HEK293 (cell line): ENCODE data around the gene TMEM214.
A peak's percentile ranks its signal among the peaks of the same experiment; 100 is the strongest.

Experiments
- CTCF ChIA-PET: fragments of 350-600 bp; formaldehyde crosslinking; extraction: SDS; loops from one replicate; lab custom pipeline; 2021; ENCODE audit warnings: antibody characterized with exemption; lab: Yijun Ruan, JAX
- POLR2A ChIA-PET: fragments of 300-600 bp; formaldehyde crosslinking; extraction: SDS; loops from one replicate; lab custom pipeline; 2020; ENCODE audit warnings: antibody characterized with exemption, inconsistent platforms; lab: Yijun Ruan, JAX
- H3K27ac ChIP-seq: fragments of 200-500 bp; sonication (Bioruptor generic); 2 replicates; pipeline ENCODE4 v1.5.1; 2014; ENCODE audit warnings: low read depth, low read length, control low read depth, inconsistent platforms; ENCODE audit errors: extremely low read depth
- H3K36me3 ChIP-seq, 2 experiments: fragments of 200-500 bp in 1 of 2; sonication (Bioruptor generic) in 1 of 2; 1 replicate in 1 of 2; 2 replicates in 1 of 2; pipeline ENCODE4 v1.5.1; 2014 to 2017; ENCODE audit warnings: inconsistent platforms in 2 of 2, low read length in 2 of 2; ENCODE audit not compliant: control insufficient read depth in 2 of 2, insufficient read depth in 1 of 2
- H3K4me1 ChIP-seq: fragments of 200-500 bp; sonication (Bioruptor generic); 2 replicates; pipeline ENCODE4 v1.5.1; 2014; ENCODE audit warnings: mild to moderate bottlenecking, low read length, inconsistent platforms; ENCODE audit not compliant: control insufficient read depth, insufficient read depth
- H3K4me3 ChIP-seq: 2 replicates; pipeline ENCODE4 v1.5.1; 2011; ENCODE audit warnings: low read depth, mild to moderate bottlenecking, control low read depth, low read length, moderate library complexity
- H3K9me3 ChIP-seq: fragments of 200-500 bp; sonication (Bioruptor generic); 2 replicates; pipeline ENCODE4 v1.5.1; 2014; ENCODE audit warnings: low read depth, low read length, inconsistent platforms; ENCODE audit not compliant: control insufficient read depth, insufficient read depth
- ATF2 ChIP-seq: fragments of 450-650 bp; formaldehyde crosslinking; IDR thresholded peaks from 2 replicates; pipeline ENCODE4 v1.5.1; 2016; ENCODE audit warnings: missing biosample characterization, missing genetic modification characterization, low read depth
- GLI2 ChIP-seq: fragments of 450-650 bp; formaldehyde crosslinking; IDR thresholded peaks from 2 replicates; pipeline ENCODE4; 2017; ENCODE audit warnings: missing biosample characterization, missing genetic modification characterization, low read depth, borderline replicate concordance
- KLF10 ChIP-seq: fragments of 450-650 bp; IDR thresholded peaks from 2 replicates; pipeline ENCODE4 v1.5.1; 2018; ENCODE audit warnings: missing biosample characterization, mild to moderate bottlenecking, missing genetic modification characterization
- KLF16 ChIP-seq: fragments of 450-650 bp; formaldehyde crosslinking; IDR thresholded peaks from 2 replicates; pipeline ENCODE4 v1.5.1; 2017; ENCODE audit warnings: missing biosample characterization, missing genetic modification characterization
- MEIS1 ChIP-seq: sonication (generic); formaldehyde crosslinking; IDR thresholded peaks from 2 replicates; pipeline ENCODE4 v1.8.1; 2022; ENCODE audit warnings: missing genetic modification reagents, mild to moderate bottlenecking, borderline replicate concordance
- PRDM1 ChIP-seq: fragments of 450-650 bp; formaldehyde crosslinking; IDR thresholded peaks from 2 replicates; pipeline ENCODE4; 2016; ENCODE audit warnings: missing biosample characterization, missing genetic modification characterization
- PRDM4 ChIP-seq: fragments of 450-650 bp; formaldehyde crosslinking; IDR thresholded peaks from 2 replicates; pipeline ENCODE4 v1.5.1; 2017; ENCODE audit warnings: missing biosample characterization, missing genetic modification characterization
- YY1 ChIP-seq: fragments of 450-650 bp; formaldehyde crosslinking; IDR thresholded peaks from 2 replicates; pipeline ENCODE4 v1.5.1; 2018; ENCODE audit warnings: missing biosample characterization, missing genetic modification characterization
- ZBTB11 ChIP-seq: fragments of 450-650 bp; formaldehyde crosslinking; conservative IDR thresholded peaks from 2 replicates; pipeline ENCODE4 v1.5.1; 2016; ENCODE audit warnings: low read depth, missing biosample characterization, missing genetic modification characterization
- ZNF169 ChIP-seq: fragments of 450-650 bp; formaldehyde crosslinking; IDR thresholded peaks from 2 replicates; pipeline ENCODE4 v1.5.1; 2016; ENCODE audit warnings: missing biosample characterization, missing genetic modification characterization
- ZNF274 ChIP-seq, 2 experiments: fragments of 200-500 bp in 1 of 2; fragments of 450-650 bp in 1 of 2; sonication (Bioruptor generic) in 1 of 2; formaldehyde crosslinking in 1 of 2; IDR thresholded peaks; 2 replicates each; pipeline versions ENCODE4 v1.5.1 to v1.6.1; 2014 to 2016; ENCODE audit warnings: borderline replicate concordance in 1 of 2, inconsistent platforms in 1 of 2, low read length in 1 of 2, missing biosample characterization in 1 of 2, missing genetic modification characterization in 1 of 2
- ZNF404 ChIP-seq: fragments of 450-650 bp; formaldehyde crosslinking; IDR thresholded peaks from 2 replicates; pipeline ENCODE4 v1.5.1; 2017; ENCODE audit warnings: missing biosample characterization, missing genetic modification characterization
- ZNF530 ChIP-seq: fragments of 450-650 bp; formaldehyde crosslinking; IDR thresholded peaks from 2 replicates; pipeline ENCODE4 v1.5.1; 2016; ENCODE audit warnings: low read depth, missing biosample characterization, missing genetic modification characterization
- ZNF560 ChIP-seq: fragments of 450-650 bp; formaldehyde crosslinking; IDR thresholded peaks from 2 replicates; pipeline ENCODE4 v1.5.1; 2017; ENCODE audit warnings: missing biosample characterization, missing genetic modification characterization, borderline replicate concordance
- ZNF624 ChIP-seq: fragments of 450-650 bp; formaldehyde crosslinking; IDR thresholded peaks from 2 replicates; pipeline ENCODE4 v1.5.1; 2017; ENCODE audit warnings: missing biosample characterization, missing genetic modification characterization
- ZNF626 ChIP-seq: fragments of 450-650 bp; sonication (Bioruptor Pico); formaldehyde crosslinking; IDR thresholded peaks from 2 replicates; pipeline ENCODE4 v1.5.1; 2018; ENCODE audit warnings: missing biosample characterization, missing genetic modification characterization, inconsistent platforms
- ZNF660 ChIP-seq: fragments of 450-650 bp; IDR thresholded peaks from 2 replicates; pipeline ENCODE4 v1.5.1; 2018; ENCODE audit warnings: missing biosample characterization, mild to moderate bottlenecking, missing genetic modification characterization
- ZNF76 ChIP-seq: fragments of 450-650 bp; formaldehyde crosslinking; IDR thresholded peaks from 2 replicates; pipeline ENCODE4; 2016; ENCODE audit warnings: low read depth, missing biosample characterization, missing genetic modification characterization, borderline replicate concordance
- ZNF777 ChIP-seq: fragments of 450-650 bp; formaldehyde crosslinking; IDR thresholded peaks from 2 replicates; pipeline ENCODE4 v1.5.1; 2017; ENCODE audit warnings: missing biosample characterization, missing genetic modification characterization, borderline replicate concordance
- ZNF843 ChIP-seq: fragments of 450-650 bp; formaldehyde crosslinking; IDR thresholded peaks from 2 replicates; pipeline ENCODE4 v1.5.1; 2016; ENCODE audit warnings: missing biosample characterization, missing genetic modification characterization
- TF ChIP-seq, protein P1 (sequence below): fragments of 450-650 bp; formaldehyde crosslinking; IDR thresholded peaks from 2 replicates; pipeline ENCODE4 v1.5.1; 2016; ENCODE audit warnings: missing biosample characterization, missing genetic modification characterization
- TF ChIP-seq, protein P2 (sequence below): fragments of 450-650 bp; formaldehyde crosslinking; IDR thresholded peaks from 2 replicates; pipeline ENCODE4 v1.5.1; 2016; ENCODE audit warnings: missing biosample characterization, missing genetic modification characterization

TMEM214 gene

DNA sequence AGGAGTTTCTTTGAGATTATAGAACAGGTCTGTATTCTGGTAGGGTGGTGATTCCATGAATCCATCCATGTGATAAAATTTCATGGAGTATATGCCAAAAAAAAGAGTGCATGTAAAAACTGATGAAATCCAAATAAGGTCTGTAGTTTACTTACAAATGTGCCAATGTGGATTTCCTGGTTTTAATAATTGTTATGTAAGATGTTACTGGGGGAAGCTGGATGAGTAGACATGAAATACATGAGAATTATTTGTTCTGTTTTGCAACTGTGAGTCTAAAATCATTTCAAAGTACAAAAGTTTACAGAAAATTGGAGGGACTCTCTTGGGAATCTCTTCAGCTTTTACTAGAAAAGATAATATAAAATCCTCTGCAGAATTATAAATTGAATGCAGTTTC, 23.7 kb upstream of the TMEM214 start (continued):
- TF ChIP-seq, protein P1, sequence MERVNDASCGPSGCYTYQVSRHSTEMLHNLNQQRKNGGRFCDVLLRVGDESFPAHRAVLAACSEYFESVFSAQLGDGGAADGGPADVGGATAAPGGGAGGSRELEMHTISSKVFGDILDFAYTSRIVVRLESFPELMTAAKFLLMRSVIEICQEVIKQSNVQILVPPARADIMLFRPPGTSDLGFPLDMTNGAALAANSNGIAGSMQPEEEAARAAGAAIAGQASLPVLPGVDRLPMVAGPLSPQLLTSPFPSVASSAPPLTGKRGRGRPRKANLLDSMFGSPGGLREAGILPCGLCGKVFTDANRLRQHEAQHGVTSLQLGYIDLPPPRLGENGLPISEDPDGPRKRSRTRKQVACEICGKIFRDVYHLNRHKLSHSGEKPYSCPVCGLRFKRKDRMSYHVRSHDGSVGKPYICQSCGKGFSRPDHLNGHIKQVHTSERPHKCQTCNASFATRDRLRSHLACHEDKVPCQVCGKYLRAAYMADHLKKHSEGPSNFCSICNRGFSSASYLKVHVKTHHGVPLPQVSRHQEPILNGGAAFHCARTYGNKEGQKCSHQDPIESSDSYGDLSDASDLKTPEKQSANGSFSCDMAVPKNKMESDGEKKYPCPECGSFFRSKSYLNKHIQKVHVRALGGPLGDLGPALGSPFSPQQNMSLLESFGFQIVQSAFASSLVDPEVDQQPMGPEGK (tag by site-specific recombination): no peak
- TF ChIP-seq ZNF274 (IDR thresholded peaks at IDR 0.05; ENCODE audit: low read length) (no peak), ZNF274 (tag by site-specific recombination; IDR thresholded peaks at IDR 0.05; ENCODE audit: borderline replicate concordance) (no peak), ZNF530 (tag by site-specific recombination) (no peak), GLI2 (tag by site-specific recombination) (no peak), ZNF169 (tag by site-specific recombination) (no peak), ZNF660 (tag by site-specific recombination) (no peak), ZNF843 (tag by site-specific recombination) (no peak), ZNF624 (tag by site-specific recombination) (no peak), KLF10 (tag by site-specific recombination) (no peak), ZNF404 (tag by site-specific recombination) (no peak)
- TF ChIP-seq, protein P2, sequence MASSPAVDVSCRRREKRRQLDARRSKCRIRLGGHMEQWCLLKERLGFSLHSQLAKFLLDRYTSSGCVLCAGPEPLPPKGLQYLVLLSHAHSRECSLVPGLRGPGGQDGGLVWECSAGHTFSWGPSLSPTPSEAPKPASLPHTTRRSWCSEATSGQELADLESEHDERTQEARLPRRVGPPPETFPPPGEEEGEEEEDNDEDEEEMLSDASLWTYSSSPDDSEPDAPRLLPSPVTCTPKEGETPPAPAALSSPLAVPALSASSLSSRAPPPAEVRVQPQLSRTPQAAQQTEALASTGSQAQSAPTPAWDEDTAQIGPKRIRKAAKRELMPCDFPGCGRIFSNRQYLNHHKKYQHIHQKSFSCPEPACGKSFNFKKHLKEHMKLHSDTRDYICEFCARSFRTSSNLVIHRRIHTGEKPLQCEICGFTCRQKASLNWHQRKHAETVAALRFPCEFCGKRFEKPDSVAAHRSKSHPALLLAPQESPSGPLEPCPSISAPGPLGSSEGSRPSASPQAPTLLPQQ (tag by site-specific recombination): no peak
- TF ChIP-seq, all 188 proteins: peak for 0

DNA sequence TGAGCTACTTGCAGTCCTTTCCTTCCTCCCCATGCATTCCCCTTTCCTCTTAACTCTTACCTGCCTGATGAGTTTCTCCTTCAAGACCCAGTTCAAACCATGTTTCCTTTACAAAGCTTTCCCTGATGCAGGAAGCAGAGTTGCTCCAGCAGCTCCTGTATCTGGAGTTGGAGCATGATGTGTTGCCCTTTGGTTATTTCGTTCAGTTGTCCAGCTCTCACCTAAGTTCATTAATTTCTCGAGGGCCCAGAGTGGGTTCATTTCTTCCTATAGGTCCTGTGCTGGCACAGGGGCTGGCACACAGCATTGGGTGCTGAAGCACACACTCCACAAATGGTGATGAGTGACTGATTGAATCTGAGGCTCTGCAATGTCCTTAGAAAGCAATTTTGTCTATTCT, 23.0 kb upstream of the TMEM214 start:
- no peak overlapping the region for H3K4me3 ChIP-seq
- POLR2A ChIA-PET: no interaction called here
- TF ChIP-seq KLF10 (tag by site-specific recombination) (no peak), PRDM1 (peak; percentile 45; the same call in 1 of the 2 replicates)
- TF ChIP-seq, all 188 proteins: peak for 1
- Histone ChIP-seq H3K27ac (no peak overlapping the region), H3K36me3 (no peaks in the 10 kb centered on the region), H3K4me1 (peaks cover 3% of the 10 kb centered on the region; the same call in 1 of the 2 replicates), H3K9me3 (no peaks in the 10 kb centered on the region)
- CTCF ChIA-PET: interaction anchor here (0.6 to 5.5 kb wide), 5 partner anchors 23 to 164 kb away, joined by 3 to 53 read pairs (median 6); no protein-coding TSS in a partner anchor

- Histone ChIP-seq H3K27ac (no peak overlapping the region), H3K4me1 (peaks cover 3% of the 10 kb centered on the region; the same call in 1 of the 2 replicates), H3K9me3 (no peaks in the 10 kb centered on the region), H3K36me3 (no peaks in the 10 kb centered on the region), H3K4me3 (no peak overlapping the region)
- POLR2A ChIA-PET: no interaction called here
- CTCF ChIA-PET: interaction anchor here (1.0 to 5.5 kb wide), 2 partner anchors 47 to 164 kb away, joined by 6 to 53 read pairs; no protein-coding TSS in a partner anchor
- TF ChIP-seq ATF2 (tag by site-specific recombination) (no peak), ZNF76 (tag by site-specific recombination) (no peak), KLF16 (tag by site-specific recombination) (no peak), MEIS1 (no peak), ZNF626 (tag by site-specific recombination) (no peak), ZBTB11 (tag by site-specific recombination) (no peak), YY1 (no peak), PRDM4 (no peak), ZNF777 (tag by site-specific recombination) (no peak), ZNF560 (tag by site-specific recombination) (no peak)
Measured at GRCh38 chr2:27010139-27010538, 22.6 kb upstream of the TMEM214 start.
